ENCODE data around the gene CERS6.

CERS6 gene

GRCh38 chr2:168431301-168432024, 24.6 kb upstream of the CERS6 start:
- TF ChIP-seq ZFP30 (CRISPR knock-in tag; IDR thresholded peaks at IDR 0.05) (no peak), OSR1 (CRISPR knock-in tag; IDR thresholded peaks at IDR 0.05) (no peak), PPARA (CRISPR knock-in tag; IDR thresholded peaks at IDR 0.05; ENCODE audit: borderline replicate concordance) (no peak), POU6F1 (CRISPR knock-in tag; IDR thresholded peaks at IDR 0.05; ENCODE audit: borderline replicate concordance, low read depth) (no peak), ZFP3 (CRISPR knock-in tag; IDR thresholded peaks at IDR 0.05) (no peak)
- ATAC-seq = no peak

- ATAC-seq = no peak
- TF ChIP-seq POU6F1 (CRISPR knock-in tag; IDR thresholded peaks at IDR 0.05; ENCODE audit: borderline replicate concordance, low read depth) (no peak), TCF4 (CRISPR knock-in tag; IDR thresholded peaks at IDR 0.05; ENCODE audit: borderline replicate concordance) (peak; percentile 34; the same call in 1 of the 2 replicates)
Measured at GRCh38 chr2:168432100-168432499, 24.0 kb upstream of the CERS6 start.

- TF ChIP-seq CREB5 (CRISPR knock-in tag; IDR thresholded peaks at IDR 0.05; ENCODE audit: low read depth) = no peak
- no peak for ATAC-seq
Measured at GRCh38 chr2:168432565-168433186, 23.4 kb upstream of the CERS6 start.

- no peak for TF ChIP-seq TOX (CRISPR knock-in tag; IDR thresholded peaks at IDR 0.05; ENCODE audit: borderline replicate concordance)
- TF ChIP-seq ZNF70 (CRISPR knock-in tag; IDR thresholded peaks at IDR 0.05) = 0 out of 2 replicates have a peak, but pooled peaks have one; percentile 4
- peak; percentile 50; the same call in 2 of the 3 replicates for ATAC-seq
Measured at GRCh38 chr2:168433527-168433926, 22.5 kb upstream of the CERS6 start.

- ATAC-seq = peak; percentile 64
- TF ChIP-seq OSR1 (CRISPR knock-in tag; IDR thresholded peaks at IDR 0.05) (no peak), ZNF565 (CRISPR knock-in tag; conservative IDR thresholded peaks at IDR 0.05; ENCODE audit: low read depth) (0 out of 2 replicates have a peak, but pooled peaks have one; percentile 75), TCF4 (CRISPR knock-in tag; IDR thresholded peaks at IDR 0.05; ENCODE audit: borderline replicate concordance) (peak; percentile 96), ARNTL (CRISPR knock-in tag; IDR thresholded peaks at IDR 0.05; ENCODE audit: borderline replicate concordance, low read depth) (no peak), TSHZ2 (CRISPR knock-in tag; IDR thresholded peaks at IDR 0.05) (peak; percentile 98), ZNF70 (CRISPR knock-in tag; IDR thresholded peaks at IDR 0.05) (peak; percentile 71; the same call in 1 of the 2 replicates), POU6F1 (CRISPR knock-in tag; IDR thresholded peaks at IDR 0.05; ENCODE audit: borderline replicate concordance, low read depth) (no peak), ZNF8 (CRISPR knock-in tag; IDR thresholded peaks at IDR 0.05) (peak; percentile 22; the same call in 1 of the 2 replicates), ESRRG (CRISPR knock-in tag; IDR thresholded peaks at IDR 0.05) (peak; percentile 94), TOX (CRISPR knock-in tag; IDR thresholded peaks at IDR 0.05; ENCODE audit: borderline replicate concordance) (no peak), CSRNP3 (CRISPR knock-in tag; IDR thresholded peaks at IDR 0.05) (peak; percentile 86), BACH2 (CRISPR knock-in tag; IDR thresholded peaks at IDR 0.05; ENCODE audit: borderline replicate concordance) (no peak), PPARA (CRISPR knock-in tag; IDR thresholded peaks at IDR 0.05; ENCODE audit: borderline replicate concordance) (0 out of 2 replicates have a peak, but pooled peaks have one; percentile 27), CSDC2 (CRISPR knock-in tag; IDR thresholded peaks at IDR 0.05) (no peak), ZFP3 (CRISPR knock-in tag; IDR thresholded peaks at IDR 0.05) (no peak), ZC3H10 (CRISPR knock-in tag; IDR thresholded peaks at IDR 0.05) (no peak), RARB (CRISPR knock-in tag; IDR thresholded peaks at IDR 0.05) (0 out of 2 replicates have a peak, but pooled peaks have one; percentile 15)
Measured at GRCh38 chr2:168434146-168434545, 21.9 kb upstream of the CERS6 start.
